Endothelial cell (in vitro differentiated cells): Measurements from ENCODE around the gene GATC. TPM values are rescaled to one million over a fixed set of nuclear protein-coding genes. Genes with fewer than 3 reads are reported as not detected.

Source experiments
- DNase-seq: peaks from one replicate; pipeline ENCODE4 v3.0.0; 2021; ENCODE audit warnings: low spot score
- H3K27ac Mint-ChIP-seq: one replicate; pipeline ENCODE4 v1.8.0; 2021; ENCODE audit warnings: mixed read lengths, inconsistent platforms; ENCODE audit not compliant: unreplicated experiment
- H3K27me3 Mint-ChIP-seq: one replicate; pipeline ENCODE4 v1.8.0; 2021; ENCODE audit warnings: mild to moderate bottlenecking, moderate library complexity, mixed read lengths, inconsistent platforms; ENCODE audit not compliant: unreplicated experiment
- H3K36me3 Mint-ChIP-seq: one replicate; pipeline ENCODE4 v1.8.0; 2021; ENCODE audit warnings: mild to moderate bottlenecking, low read depth, mixed read lengths, inconsistent platforms; ENCODE audit not compliant: unreplicated experiment
- H3K4me1 Mint-ChIP-seq: one replicate; pipeline ENCODE4 v1.8.0; 2021; ENCODE audit warnings: mild to moderate bottlenecking, mixed read lengths, inconsistent platforms; ENCODE audit not compliant: unreplicated experiment
- H3K4me3 Mint-ChIP-seq: one replicate; pipeline ENCODE4 v1.8.0; 2021; ENCODE audit warnings: mild to moderate bottlenecking, mixed read lengths, inconsistent platforms; ENCODE audit not compliant: unreplicated experiment
- H3K9me3 Mint-ChIP-seq: one replicate; pipeline ENCODE4 v1.8.0; 2021; ENCODE audit warnings: mixed read lengths, inconsistent platforms; ENCODE audit not compliant: unreplicated experiment
- total RNA-seq: library from RNA; stranded (reverse); fragmentation: NEBNext Ultra II Directional; extraction: Animal tissue kit (Norgen Biotek cat#: 25700); gene quantifications from one replicate; pipeline ENCODE4 v1.2.1, GENCODE V29; 2021; ENCODE audit not compliant: unreplicated experiment
- TF ChIP-seq, protein P1 (sequence below): fragments of 200-600 bp; sonication (generic); IDR thresholded peaks from one replicate; pipeline ENCODE4 v1.5.0; 2021; ENCODE audit warnings: antibody characterized with exemption; ENCODE audit not compliant: unreplicated experiment

The GATC gene
- total RNA-seq, 1 donor from 2014 or later = 25.5 TPM

DNA sequence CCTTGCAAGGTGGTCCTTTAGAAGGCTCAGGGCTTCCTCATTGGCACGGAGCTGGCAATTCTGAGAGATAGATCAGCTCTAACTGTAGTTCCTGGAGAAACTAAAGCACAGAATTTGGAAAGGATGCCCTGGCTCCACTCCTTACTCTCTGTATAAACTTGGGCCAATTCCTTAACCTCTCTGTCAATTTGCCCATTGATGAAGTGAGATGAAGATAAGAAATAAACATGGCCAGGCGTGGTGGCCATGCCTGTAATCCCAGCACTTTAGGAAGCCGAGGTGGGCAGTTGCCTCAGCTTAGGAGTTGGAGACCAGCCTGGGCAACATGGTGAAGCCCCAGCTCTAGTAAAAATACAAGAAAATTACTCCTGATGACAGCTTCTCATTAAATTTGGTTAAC is 42.4 kb upstream of the GATC start:
- no peak overlapping the region for H3K27ac Mint-ChIP-seq
- DNase-seq = no peak
- TF ChIP-seq, protein P1, sequence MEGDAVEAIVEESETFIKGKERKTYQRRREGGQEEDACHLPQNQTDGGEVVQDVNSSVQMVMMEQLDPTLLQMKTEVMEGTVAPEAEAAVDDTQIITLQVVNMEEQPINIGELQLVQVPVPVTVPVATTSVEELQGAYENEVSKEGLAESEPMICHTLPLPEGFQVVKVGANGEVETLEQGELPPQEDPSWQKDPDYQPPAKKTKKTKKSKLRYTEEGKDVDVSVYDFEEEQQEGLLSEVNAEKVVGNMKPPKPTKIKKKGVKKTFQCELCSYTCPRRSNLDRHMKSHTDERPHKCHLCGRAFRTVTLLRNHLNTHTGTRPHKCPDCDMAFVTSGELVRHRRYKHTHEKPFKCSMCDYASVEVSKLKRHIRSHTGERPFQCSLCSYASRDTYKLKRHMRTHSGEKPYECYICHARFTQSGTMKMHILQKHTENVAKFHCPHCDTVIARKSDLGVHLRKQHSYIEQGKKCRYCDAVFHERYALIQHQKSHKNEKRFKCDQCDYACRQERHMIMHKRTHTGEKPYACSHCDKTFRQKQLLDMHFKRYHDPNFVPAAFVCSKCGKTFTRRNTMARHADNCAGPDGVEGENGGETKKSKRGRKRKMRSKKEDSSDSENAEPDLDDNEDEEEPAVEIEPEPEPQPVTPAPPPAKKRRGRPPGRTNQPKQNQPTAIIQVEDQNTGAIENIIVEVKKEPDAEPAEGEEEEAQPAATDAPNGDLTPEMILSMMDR = no peak
- H3K9me3 Mint-ChIP-seq = no peaks in the 10 kb centered on the region
- H3K4me1 Mint-ChIP-seq = no peaks in the 10 kb centered on the region
- peaks cover 2% of the 10 kb centered on the region for H3K27me3 Mint-ChIP-seq
- no peak overlapping the region for H3K4me3 Mint-ChIP-seq
- H3K36me3 Mint-ChIP-seq = no peaks in the 10 kb centered on the region

GRCh38 chr12:120404271-120404670 is 42.0 kb upstream of the GATC start:
- H3K36me3 Mint-ChIP-seq = no peaks in the 10 kb centered on the region
- H3K27ac Mint-ChIP-seq = no peak overlapping the region

GRCh38 chr12:120406069-120406468 is 40.2 kb upstream of the GATC start:
- Mint-ChIP-seq H3K9me3 (no peaks in the 10 kb centered on the region), H3K27me3 (peaks cover 2% of the 10 kb centered on the region), H3K4me1 (no peaks in the 10 kb centered on the region), H3K27ac (no peak overlapping the region), H3K4me3 (no peak overlapping the region), H3K36me3 (no peaks in the 10 kb centered on the region)
- TF ChIP-seq, protein P1 = no peak
- no peak for DNase-seq

More at GRCh38 chr12:120404271-120404670, 42.0 kb upstream of the GATC start:
- TF ChIP-seq, protein P1 = no peak
- peaks cover 2% of the 10 kb centered on the region for H3K27me3 Mint-ChIP-seq
- no peak for DNase-seq
- H3K9me3 Mint-ChIP-seq = no peaks in the 10 kb centered on the region
- H3K4me1 Mint-ChIP-seq = no peaks in the 10 kb centered on the region
- H3K4me3 Mint-ChIP-seq = no peak overlapping the region

GRCh38 chr12:120406553-120406952 is 39.7 kb upstream of the GATC start:
- TF ChIP-seq, protein P1 = no peak
- Mint-ChIP-seq H3K4me1 (no peaks in the 10 kb centered on the region), H3K36me3 (no peaks in the 10 kb centered on the region), H3K27ac (no peak overlapping the region), H3K27me3 (peaks cover 2% of the 10 kb centered on the region), H3K9me3 (no peaks in the 10 kb centered on the region), H3K4me3 (no peak overlapping the region)
- DNase-seq = no peak

GRCh38 chr12:120408771-120409170 is 37.5 kb upstream of the GATC start:
- Mint-ChIP-seq H3K4me1 (no peaks in the 10 kb centered on the region), H3K36me3 (no peaks in the 10 kb centered on the region), H3K4me3 (no peak overlapping the region), H3K27me3 (peaks cover 2% of the 10 kb centered on the region), H3K9me3 (no peaks in the 10 kb centered on the region), H3K27ac (no peak overlapping the region)
- TF ChIP-seq, protein P1 = no peak
- DNase-seq = no peak
